G401.6 (cell line): ENCODE results near the gene FBXW4.

Experiments
- FAIRE-seq: peaks from 2 replicates; lab custom pipeline; 2012; peaks lifted over from hg19 to GRCh38; lab: Jason Lieb, UNC

The FBXW4 gene

GRCh38 chr10:101579516-101579870 is 115.5 kb downstream of the FBXW4 start:
- no peak for FAIRE-seq

GRCh38 chr10:101578803-101579515 is 116.0 kb downstream of the FBXW4 start:
- FAIRE-seq: no peak

GRCh38 chr10:101578192-101578591 is 116.8 kb downstream of the FBXW4 start:
- no peak for FAIRE-seq

GRCh38 chr10:101577121-101577871 is 117.7 kb downstream of the FBXW4 start:
- FAIRE-seq: no peak

GRCh38 chr10:101576211-101576863 is 118.6 kb downstream of the FBXW4 start:
- FAIRE-seq: no peak

GRCh38 chr10:101575580-101576210 is 119.3 kb downstream of the FBXW4 start:
- no peak for FAIRE-seq

GRCh38 chr10:101575091-101575490 is 119.9 kb downstream of the FBXW4 start:
- FAIRE-seq: no peak

- FAIRE-seq: no peak
Observed at GRCh38 chr10:101573885-101574753, 120.9 kb downstream of the FBXW4 start.

GRCh38 chr10:101572785-101573184 is 122.2 kb downstream of the FBXW4 start:
- no peak for FAIRE-seq

- FAIRE-seq: no peak
Observed at GRCh38 chr10:101572126-101572525, 122.8 kb downstream of the FBXW4 start.

- FAIRE-seq: no peak
Observed at GRCh38 chr10:101571271-101571925, 123.6 kb downstream of the FBXW4 start.

- FAIRE-seq: no peak
Observed at GRCh38 chr10:101570428-101571270, 124.3 kb downstream of the FBXW4 start.

- FAIRE-seq: peak; percentile 23
Observed at GRCh38 chr10:101569622-101570427, 125.1 kb downstream of the FBXW4 start.

- FAIRE-seq: no peak
Observed at GRCh38 chr10:101569323-101569621, 125.7 kb downstream of the FBXW4 start.

- no peak for FAIRE-seq
Observed at GRCh38 chr10:101568054-101568745, 126.8 kb downstream of the FBXW4 start.

GRCh38 chr10:101567165-101568006 is 127.6 kb downstream of the FBXW4 start:
- no peak for FAIRE-seq

- no peak for FAIRE-seq
Observed at GRCh38 chr10:101566333-101567164, 128.4 kb downstream of the FBXW4 start.
